ENCODE results near the gene AP1G1.
"Not testable (repeated sequence)": the region's sequence is repeated elsewhere in the genome, so short reads cannot be mapped to it uniquely, and the experiment has no call there.

Gene AP1G1

GRCh38 chr16:71808593-71809459, at the start of gene AP1G1:
Gene AP1G1, minus strand, starts transcription at chr16:71808834. Its CDS starts 19,355 bp downstream, at chr16:71789479.
- DNase-seq (ENCODE audit: low spot score): peak; percentile 96

- DNase-seq (ENCODE audit: low spot score): no peak
These were observed 47.5 kb upstream of the AP1G1 start for GRCh38 chr16:71855937-71856662.

GRCh38 chr16:71854369-71854948, 45.8 kb upstream of the AP1G1 start:
- no peak for DNase-seq (ENCODE audit: low spot score)

GRCh38 chr16:71853413-71853812, 44.8 kb upstream of the AP1G1 start:
- DNase-seq (ENCODE audit: low spot score): no peak

- DNase-seq (ENCODE audit: low spot score): no peak
These were observed 43.9 kb upstream of the AP1G1 start for GRCh38 chr16:71852561-71852960.

GRCh38 chr16:71852158-71852557, 43.5 kb upstream of the AP1G1 start:
- DNase-seq (ENCODE audit: low spot score): no peak

GRCh38 chr16:71851746-71852145, 43.1 kb upstream of the AP1G1 start:
- DNase-seq (ENCODE audit: low spot score): no peak

- no peak for DNase-seq (ENCODE audit: low spot score)
These were observed 40.0 kb upstream of the AP1G1 start for GRCh38 chr16:71848622-71849021.

GRCh38 chr16:71847096-71847495, 38.5 kb upstream of the AP1G1 start:
- DNase-seq (ENCODE audit: low spot score): no peak

- DNase-seq (ENCODE audit: low spot score): peak; percentile 22
These were observed 37.8 kb upstream of the AP1G1 start for GRCh38 chr16:71846431-71846830.

GRCh38 chr16:71845639-71846430, 37.2 kb upstream of the AP1G1 start, which contains the start of gene ATXN1L:
Gene ATXN1L, plus strand, starts transcription at chr16:71845976. Its CDS starts 3,765 bp downstream, at chr16:71849741.
- DNase-seq (ENCODE audit: low spot score): peak; percentile 94

GRCh38 chr16:71843572-71843971, 34.9 kb upstream of the AP1G1 start:
- DNase-seq (ENCODE audit: low spot score): no peak

- DNase-seq (ENCODE audit: low spot score): no peak
These were observed 31.4 kb upstream of the AP1G1 start for GRCh38 chr16:71840052-71840451.

- DNase-seq (ENCODE audit: low spot score): no peak
These were observed 28.5 kb upstream of the AP1G1 start for GRCh38 chr16:71837150-71837549.

- no peak for DNase-seq (ENCODE audit: low spot score)
These were observed 25.7 kb upstream of the AP1G1 start for GRCh38 chr16:71834291-71834690.

- not testable (repeated sequence) for DNase-seq (ENCODE audit: low spot score)
These were observed 23.5 kb upstream of the AP1G1 start for GRCh38 chr16:71832112-71832511.

- DNase-seq (ENCODE audit: low spot score): not testable (repeated sequence)
These were observed 23.1 kb upstream of the AP1G1 start for GRCh38 chr16:71831698-71832097.

- DNase-seq (ENCODE audit: low spot score): no peak
These were observed 21.7 kb upstream of the AP1G1 start for GRCh38 chr16:71830359-71830758.

GRCh38 chr16:71826533-71827017, 17.9 kb upstream of the AP1G1 start:
- no peak for DNase-seq (ENCODE audit: low spot score)

- DNase-seq (ENCODE audit: low spot score): not testable (repeated sequence)
These were observed 8.5 kb upstream of the AP1G1 start for GRCh38 chr16:71817155-71817500.

GRCh38 chr16:71811261-71811803, 2.7 kb upstream of the AP1G1 start:
- DNase-seq (ENCODE audit: low spot score): no peak

GRCh38 chr16:71810155-71810530, 1.5 kb upstream of the AP1G1 start:
- DNase-seq (ENCODE audit: low spot score): not testable (repeated sequence)

Data from hematopoietic multipotent progenitor cell treated with erythropoietin and hydrocortisone succinate and interleukin-3 and kit ligand, for 15 days (in vitro differentiated cells).